ENCODE results near the gene IL12A. TPM values are rescaled to one million over a fixed set of nuclear protein-coding genes. Genes with fewer than 3 reads are reported as not detected.
A peak's percentile ranks its signal among the peaks of the same experiment; 100 is the strongest.

IL12A gene
- total and polyA plus RNA-seq, 4 experiments from 2014 or later, result 0.44 to 0.53 TPM; not detected in 2

- Histone ChIP-seq H3K27me3 (ENCODE audit: insufficient read depth, low read length) (no peaks in the 10 kb centered on the region), H3K27ac (ENCODE audit: low read depth, low read length) (no peak overlapping the region), H3K4me3 (ENCODE audit: low read length in 2 of 2) (no peak overlapping the region), H3K4me1 (ENCODE audit: insufficient read depth, low read length) (no peaks in the 10 kb centered on the region), H3K9me3 (ENCODE audit: control insufficient read depth in 1 of 2, low read length in 2 of 2) (no peaks in the 10 kb centered on the region), H3K36me3 (ENCODE audit: insufficient read depth, low read length) (no peaks in the 10 kb centered on the region)
- H3K4me1 Mint-ChIP-seq, result peaks cover 0 to 1% (median 0%) of the 10 kb centered on the region in 4 donors
- DNase-seq, result no peak
- H3K27ac Mint-ChIP-seq, result peak overlapping the region in 1 of 7 donors; percentile 4
- H3K36me3 Mint-ChIP-seq, result no peaks in the 10 kb centered on the region
- intact Hi-C loops (cut with micrococcal nuclease), result no loop called here
- ChIA-PET POLR2A (ENCODE audit: partially characterized antibody) (no interaction called here), CTCF (ENCODE audit: partially characterized antibody) (interaction anchor here (3.1 to 13.1 kb wide), 3 partner anchors 7 to 117 kb away, joined by 11 to 128 read pairs (median 31); partner anchors contain the start of gene IL12A)
- H3K4me3 Mint-ChIP-seq, result no peak overlapping the region
- no peaks in the 10 kb centered on the region for H3K27me3 Mint-ChIP-seq
- no peaks in the 10 kb centered on the region for H3K9me3 Mint-ChIP-seq
These were observed 13.4 kb downstream of the IL12A start for GRCh38 chr3:160001850-160002623.

- Mint-ChIP-seq H3K4me3 (no peak overlapping the region), H3K27ac (no peak overlapping the region), H3K27me3 (no peaks in the 10 kb centered on the region), H3K4me1 (peaks cover 0 to 1% (median 0%) of the 10 kb centered on the region in 4 donors), H3K36me3 (no peaks in the 10 kb centered on the region), H3K9me3 (no peaks in the 10 kb centered on the region)
- intact Hi-C loops (cut with micrococcal nuclease), result no loop called here
- H3K4me1 ChIP-seq (ENCODE audit: insufficient read depth, low read length), result no peaks in the 10 kb centered on the region
- H3K27me3 ChIP-seq (ENCODE audit: insufficient read depth, low read length), result no peaks in the 10 kb centered on the region
- no peak overlapping the region for H3K4me3 ChIP-seq (ENCODE audit: low read length in 2 of 2)
- ChIA-PET CTCF (ENCODE audit: partially characterized antibody) (interaction anchor here (0.6 to 13.1 kb wide), 8 partner anchors 9 to 130 kb away, joined by 3 to 128 read pairs (median 4); partner anchors contain the start of gene IL12A), POLR2A (ENCODE audit: partially characterized antibody) (no interaction called here)
- H3K27ac ChIP-seq (ENCODE audit: low read depth, low read length), result no peak overlapping the region
- DNase-seq, result peak in 2 of 5 donors; percentile 9
- H3K9me3 ChIP-seq (ENCODE audit: control insufficient read depth in 1 of 2, low read length in 2 of 2), result no peaks in the 10 kb centered on the region
- no peaks in the 10 kb centered on the region for H3K36me3 ChIP-seq (ENCODE audit: insufficient read depth, low read length)
These were observed 15.0 kb downstream of the IL12A start for GRCh38 chr3:160003520-160004128.

GRCh38 chr3:160005004-160005403, 16.4 kb downstream of the IL12A start:
- Histone ChIP-seq H3K27ac (ENCODE audit: low read depth, low read length) (no peak overlapping the region), H3K9me3 (ENCODE audit: control insufficient read depth in 1 of 2, low read length in 2 of 2) (no peaks in the 10 kb centered on the region), H3K4me3 (ENCODE audit: low read length in 2 of 2) (no peak overlapping the region), H3K4me1 (ENCODE audit: insufficient read depth, low read length) (no peaks in the 10 kb centered on the region), H3K27me3 (ENCODE audit: insufficient read depth, low read length) (no peaks in the 10 kb centered on the region), H3K36me3 (ENCODE audit: insufficient read depth, low read length) (no peaks in the 10 kb centered on the region)
- H3K36me3 Mint-ChIP-seq, result no peaks in the 10 kb centered on the region
- intact Hi-C loops (cut with micrococcal nuclease), result no loop called here
- H3K9me3 Mint-ChIP-seq, result no peaks in the 10 kb centered on the region
- H3K27ac Mint-ChIP-seq, result no peak overlapping the region
- no peaks in the 10 kb centered on the region for H3K27me3 Mint-ChIP-seq
- peaks cover 0 to 1% (median 0%) of the 10 kb centered on the region in 4 donors for H3K4me1 Mint-ChIP-seq
- H3K4me3 Mint-ChIP-seq, result no peak overlapping the region
- ChIA-PET CTCF (ENCODE audit: partially characterized antibody) (interaction anchor here (0.8 to 13.1 kb wide), 6 partner anchors 10 to 408 kb away, joined by 3 to 128 read pairs (median 7); partner anchors contain the start of gene IL12A), POLR2A (ENCODE audit: partially characterized antibody) (no interaction called here)
- no peak for DNase-seq

GRCh38 chr3:160006282-160007163, 17.9 kb downstream of the IL12A start:
- Mint-ChIP-seq H3K4me1 (peaks cover 0 to 1% (median 0%) of the 10 kb centered on the region in 4 donors), H3K27ac (no peak overlapping the region), H3K4me3 (no peak overlapping the region), H3K36me3 (no peaks in the 10 kb centered on the region), H3K27me3 (no peaks in the 10 kb centered on the region), H3K9me3 (no peaks in the 10 kb centered on the region)
- POLR2A ChIA-PET (ENCODE audit: partially characterized antibody), result no interaction called here
- H3K27me3 ChIP-seq (ENCODE audit: insufficient read depth, low read length), result no peaks in the 10 kb centered on the region
- intact Hi-C loops (cut with micrococcal nuclease), result loop anchor here (2.0 kb wide), 1 partner anchor 122 kb away; no protein-coding TSS in a partner anchor
- H3K27ac ChIP-seq (ENCODE audit: low read depth, low read length), result no peak overlapping the region
- H3K4me1 ChIP-seq (ENCODE audit: insufficient read depth, low read length), result no peaks in the 10 kb centered on the region
- no peak overlapping the region for H3K4me3 ChIP-seq (ENCODE audit: low read length in 2 of 2)
- no peaks in the 10 kb centered on the region for H3K36me3 ChIP-seq (ENCODE audit: insufficient read depth, low read length)
- CTCF ChIA-PET (ENCODE audit: partially characterized antibody), result interaction anchor here (0.8 to 13.1 kb wide), 7 partner anchors 8 to 121 kb away, joined by 3 to 128 read pairs (median 3); partner anchors contain the start of gene IL12A
- no peaks in the 10 kb centered on the region for H3K9me3 ChIP-seq (ENCODE audit: control insufficient read depth in 1 of 2, low read length in 2 of 2)
- no peak for DNase-seq

GRCh38 chr3:160008961-160009360, 20.3 kb downstream of the IL12A start:
- no peak overlapping the region for H3K27ac ChIP-seq (ENCODE audit: low read depth, low read length)
- POLR2A ChIA-PET (ENCODE audit: partially characterized antibody), result no interaction called here
- no peak overlapping the region for H3K27ac Mint-ChIP-seq
- H3K27me3 ChIP-seq (ENCODE audit: insufficient read depth, low read length), result no peaks in the 10 kb centered on the region
- DNase-seq, result no peak
- H3K4me1 ChIP-seq (ENCODE audit: insufficient read depth, low read length), result no peaks in the 10 kb centered on the region
- no peaks in the 10 kb centered on the region for H3K9me3 ChIP-seq (ENCODE audit: control insufficient read depth in 1 of 2, low read length in 2 of 2)
- intact Hi-C loops (cut with micrococcal nuclease), result no loop called here
- H3K36me3 Mint-ChIP-seq, result no peaks in the 10 kb centered on the region
- H3K4me3 ChIP-seq (ENCODE audit: low read length in 2 of 2), result no peak overlapping the region
- H3K9me3 Mint-ChIP-seq, result no peaks in the 10 kb centered on the region
- H3K36me3 ChIP-seq (ENCODE audit: insufficient read depth, low read length), result no peaks in the 10 kb centered on the region
- H3K4me1 Mint-ChIP-seq, result peaks cover 0 to 5% (median 2%) of the 10 kb centered on the region in 4 donors
- no peaks in the 10 kb centered on the region for H3K27me3 Mint-ChIP-seq
- CTCF ChIA-PET (ENCODE audit: partially characterized antibody), result interaction anchor here (13.1 kb wide), 1 partner anchor 20 kb away, joined by 128 read pairs; the partner anchor contains the start of gene IL12A
- no peak overlapping the region for H3K4me3 Mint-ChIP-seq

GRCh38 chr3:160009525-160009924, 20.9 kb downstream of the IL12A start:
- peaks cover 0 to 5% (median 2%) of the 10 kb centered on the region in 4 donors for H3K4me1 Mint-ChIP-seq
- Histone ChIP-seq H3K9me3 (ENCODE audit: control insufficient read depth in 1 of 2, low read length in 2 of 2) (no peaks in the 10 kb centered on the region), H3K4me3 (ENCODE audit: low read length in 2 of 2) (no peak overlapping the region), H3K36me3 (ENCODE audit: insufficient read depth, low read length) (no peaks in the 10 kb centered on the region), H3K27me3 (ENCODE audit: insufficient read depth, low read length) (no peaks in the 10 kb centered on the region), H3K27ac (ENCODE audit: low read depth, low read length) (no peak overlapping the region), H3K4me1 (ENCODE audit: insufficient read depth, low read length) (no peaks in the 10 kb centered on the region)
- H3K27ac Mint-ChIP-seq, result no peak overlapping the region
- no peaks in the 10 kb centered on the region for H3K36me3 Mint-ChIP-seq
- H3K9me3 Mint-ChIP-seq, result no peaks in the 10 kb centered on the region
- DNase-seq, result no peak
- H3K4me3 Mint-ChIP-seq, result no peak overlapping the region
- POLR2A ChIA-PET (ENCODE audit: partially characterized antibody), result no interaction called here
- no peaks in the 10 kb centered on the region for H3K27me3 Mint-ChIP-seq
- CTCF ChIA-PET (ENCODE audit: partially characterized antibody), result interaction anchor here (13.1 kb wide), 1 partner anchor 20 kb away, joined by 128 read pairs; the partner anchor contains the start of gene IL12A
- intact Hi-C loops (cut with micrococcal nuclease), result no loop called here
